Lung (tissue), 12 donors: ENCODE results near the gene DNAH10. TPM values are rescaled to one million over a fixed set of nuclear protein-coding genes. Genes with fewer than 3 reads are reported as not detected.

Experiments used
- ATAC-seq: fragments of 200-7000 bp; cut with Tn5 transposase; one replicate; pipeline ENCODE4 v1.9.1; 2020; ENCODE audit warnings: moderate number of reproducible peaks; ENCODE audit not compliant: insufficient read depth, low FRiP score
- DNase-seq, 3 donors: peaks; one replicate each; pipeline ENCODE4 v3.0.0-alpha.2; 2013 to 2017
- H3K27ac ChIP-seq, 2 donors: one replicate each; pipeline ENCODE4 v1.5.1; 2013; ENCODE audit warnings: mild to moderate bottlenecking in 2 of 2, moderate library complexity in 2 of 2, control low read depth in 1 of 2, inconsistent platforms in 1 of 2, low read depth in 1 of 2, low read length in 1 of 2
- H3K27me3 ChIP-seq, 3 donors: one replicate each; pipeline ENCODE4 v1.5.1; 2013; ENCODE audit warnings: low read length in 2 of 3; ENCODE audit not compliant: control insufficient read depth in 3 of 3, insufficient read depth in 3 of 3
- H3K36me3 ChIP-seq, 4 donors: one replicate each; pipeline ENCODE4 v1.5.1; 2013; ENCODE audit warnings: low read length in 4 of 4, mild to moderate bottlenecking in 1 of 4, moderate library complexity in 1 of 4; ENCODE audit not compliant: control insufficient read depth in 4 of 4, insufficient read depth in 4 of 4
- H3K4me1 ChIP-seq, 5 donors: one replicate each; pipeline ENCODE4 v1.5.1; 2013; ENCODE audit warnings: low read length in 5 of 5, mild to moderate bottlenecking in 2 of 5, moderate library complexity in 1 of 5; ENCODE audit not compliant: control insufficient read depth in 5 of 5, insufficient read depth in 5 of 5
- H3K4me3 ChIP-seq: one replicate; pipeline ENCODE4 v1.5.1; 2013; ENCODE audit warnings: mild to moderate bottlenecking, control low read depth, moderate library complexity
- H3K9ac ChIP-seq, 2 donors: one replicate each; pipeline ENCODE4 v1.5.1; 2013; ENCODE audit warnings: low read length in 2 of 2, control low read depth in 1 of 2; ENCODE audit not compliant: insufficient read depth in 1 of 2
- H3K9me3 ChIP-seq, 4 donors: one replicate each; pipeline ENCODE4 v1.5.1; 2013; ENCODE audit warnings: low read length in 3 of 4, mild to moderate bottlenecking in 1 of 4, moderate library complexity in 1 of 4; ENCODE audit not compliant: control insufficient read depth in 4 of 4, insufficient read depth in 3 of 4
- CTCF ChIP-seq: IDR thresholded peaks from 2 replicates; pipeline ENCODE4 v1.5.1; 2012; ENCODE audit warnings: mild to moderate bottlenecking; ENCODE audit errors: control extremely low read depth, extremely low read depth
- WGBS, 2 donors: extraction: QIAGEN DNeasy Blood & Tissue Kit; methylation state at CpG; one replicate each; pipeline ENCODE4 v1.1.7; 2013; 5-methylcytosine and 5-hydroxymethylcytosine counted together
- polyA plus RNA-seq, 2 donors: library from polyadenylated mRNA; stranded (reverse); fragments of 200-250 nt; gene quantifications; one replicate each; pipeline ENCODE4 v1.2.1, GENCODE V29; 2013
- total RNA-seq, 2 donors: library from RNA; depleted of rRNA in 1 of 2; stranded (reverse); fragments of >200 nt in 1 of 2; gene quantifications; one replicate each; pipeline ENCODE4 v1.2.1, GENCODE V29; 2014 to 2021
- donor health status: control.
- donor health status: control.
- donor health status: Bipolar disorder and iron deficiency.
- donor health status: healthy.
- donor health status: DM: yes; HTN: yes; CAD: no.

The DNAH10 gene
- total and polyA plus RNA-seq, 4 donors: 2.0 to 21.7 (median 9.1) TPM

- Histone ChIP-seq H3K9me3 (no peaks in the 10 kb centered on the region), H3K27me3 (peaks cover 0 to 6% (median 0%) of the 10 kb centered on the region in 3 donors), H3K9ac (no peak overlapping the region), H3K4me1 (no peaks in the 10 kb centered on the region), H3K27ac (no peak overlapping the region), H3K4me3 (no peak overlapping the region), H3K36me3 (no peaks in the 10 kb centered on the region)
- ATAC-seq: no peak
- TF ChIP-seq CTCF: no peak
- WGBS, 2 donors: 36 to 60% methylated on average over 9 of the region's 9 CpGs
- DNase-seq: no peak
Measured at GRCh38 chr12:123767613-123768012, 5.5 kb downstream of the DNAH10 start.

- no peaks in the 10 kb centered on the region for H3K4me1 ChIP-seq
- H3K4me3 ChIP-seq: no peak overlapping the region
- WGBS, 2 donors: 86 to 93% methylated on average over 7 of the region's 7 CpGs
- H3K27ac ChIP-seq: no peak overlapping the region
- peaks cover 0 to 5% (median 0%) of the 10 kb centered on the region in 4 donors for H3K9me3 ChIP-seq
- H3K36me3 ChIP-seq: no peaks in the 10 kb centered on the region
- no peaks in the 10 kb centered on the region for H3K27me3 ChIP-seq
- DNase-seq (no peak), ATAC-seq (no peak)
- TF ChIP-seq CTCF: no peak
- no peak overlapping the region for H3K9ac ChIP-seq
Measured at GRCh38 chr12:123771261-123771660, 9.2 kb downstream of the DNAH10 start.

GRCh38 chr12:123772074-123772473 is 10.0 kb downstream of the DNAH10 start:
- whole genome bisulfite sequencing, 2 donors: 86 to 94% methylated on average over 5 of the region's 5 CpGs

More at GRCh38 chr12:123772074-123772473, 10.0 kb downstream of the DNAH10 start:
- Histone ChIP-seq H3K4me3 (no peak overlapping the region), H3K27ac (no peak overlapping the region), H3K9me3 (peaks cover 0 to 5% (median 0%) of the 10 kb centered on the region in 4 donors), H3K27me3 (no peaks in the 10 kb centered on the region), H3K36me3 (no peaks in the 10 kb centered on the region), H3K9ac (no peak overlapping the region), H3K4me1 (no peaks in the 10 kb centered on the region)
- ATAC-seq: no peak
- no peak for TF ChIP-seq CTCF
- DNase-seq: no peak
